Endothelial cell of umbilical vein (primary cell): ENCODE measurements around the gene INTS6L.

Source experiments
- EZH2 ChIP-seq: IDR thresholded peaks from 2 replicates; pipeline ENCODE4 v1.6.1; 2012; ENCODE audit warnings: borderline replicate concordance, low read depth, mild to moderate bottlenecking, moderate library complexity, low read length, inconsistent platforms; ENCODE audit not compliant: severe bottlenecking
- FOS ChIP-seq: IDR thresholded peaks from 2 replicates; pipeline ENCODE4 v1.6.1; 2011; ENCODE audit warnings: mild to moderate bottlenecking, low read length, moderate library complexity, borderline replicate concordance; ENCODE audit not compliant: insufficient read depth
- GATA2 ChIP-seq: IDR thresholded peaks from 2 replicates; pipeline ENCODE4 v1.7.0; 2011; ENCODE audit warnings: low read depth, mild to moderate bottlenecking, moderate library complexity, mixed read lengths, low read length; ENCODE audit not compliant: insufficient read length, insufficient read depth
- JUN ChIP-seq: IDR thresholded peaks from 2 replicates; pipeline ENCODE4 v1.6.1; 2011; ENCODE audit warnings: borderline replicate concordance, low read depth; ENCODE audit not compliant: insufficient read length, insufficient read depth
- MAX ChIP-seq: IDR thresholded peaks from 2 replicates; pipeline ENCODE4 v1.6.1; 2011; ENCODE audit not compliant: insufficient read depth, insufficient read length
- MYC ChIP-seq: IDR thresholded peaks from one replicate; pipeline ENCODE4 v1.6.1; 2011; ENCODE audit warnings: mild to moderate bottlenecking, low read depth, low read length
- POLR2A ChIP-seq: IDR thresholded peaks from 2 replicates; pipeline ENCODE4 v1.6.1; 2012; ENCODE audit warnings: low read depth, mild to moderate bottlenecking, control low read depth, low read length
- POLR2AphosphoS5 ChIP-seq: IDR thresholded peaks from 2 replicates; pipeline ENCODE4 v1.6.1; 2012; ENCODE audit warnings: low read depth, mild to moderate bottlenecking, control low read depth, low read length, moderate library complexity; ENCODE audit not compliant: insufficient read depth
- TF ChIP-seq, protein P1 (sequence below), 2 donors: IDR thresholded peaks; 1 replicate in 1 of 2; 2 replicates in 1 of 2; pipeline ENCODE4 v1.5.1; 2011; ENCODE audit warnings: low read length in 2 of 2, mild to moderate bottlenecking in 2 of 2, moderate library complexity in 2 of 2, control low read depth in 1 of 2, inconsistent platforms in 1 of 2, low read depth in 1 of 2; ENCODE audit not compliant: insufficient read depth in 1 of 2; ENCODE audit errors: extremely low read depth in 1 of 2

- TF ChIP-seq, protein P1, sequence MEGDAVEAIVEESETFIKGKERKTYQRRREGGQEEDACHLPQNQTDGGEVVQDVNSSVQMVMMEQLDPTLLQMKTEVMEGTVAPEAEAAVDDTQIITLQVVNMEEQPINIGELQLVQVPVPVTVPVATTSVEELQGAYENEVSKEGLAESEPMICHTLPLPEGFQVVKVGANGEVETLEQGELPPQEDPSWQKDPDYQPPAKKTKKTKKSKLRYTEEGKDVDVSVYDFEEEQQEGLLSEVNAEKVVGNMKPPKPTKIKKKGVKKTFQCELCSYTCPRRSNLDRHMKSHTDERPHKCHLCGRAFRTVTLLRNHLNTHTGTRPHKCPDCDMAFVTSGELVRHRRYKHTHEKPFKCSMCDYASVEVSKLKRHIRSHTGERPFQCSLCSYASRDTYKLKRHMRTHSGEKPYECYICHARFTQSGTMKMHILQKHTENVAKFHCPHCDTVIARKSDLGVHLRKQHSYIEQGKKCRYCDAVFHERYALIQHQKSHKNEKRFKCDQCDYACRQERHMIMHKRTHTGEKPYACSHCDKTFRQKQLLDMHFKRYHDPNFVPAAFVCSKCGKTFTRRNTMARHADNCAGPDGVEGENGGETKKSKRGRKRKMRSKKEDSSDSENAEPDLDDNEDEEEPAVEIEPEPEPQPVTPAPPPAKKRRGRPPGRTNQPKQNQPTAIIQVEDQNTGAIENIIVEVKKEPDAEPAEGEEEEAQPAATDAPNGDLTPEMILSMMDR (IDR thresholded peaks at IDR 0.05; ENCODE audit: extremely low read depth in 1 of 2, insufficient read depth in 1 of 2, low read depth in 1 of 2, low read length in 2 of 2) = no peak
- TF ChIP-seq POLR2A (no peak), MYC (no peak), POLR2AphosphoS5 (no peak), EZH2 (no peak), GATA2 (no peak), MAX (no peak), FOS (no peak), JUN (no peak)
Observed at GRCh38 chrX:135528756-135529155, 8.3 kb downstream of the INTS6L start.
